ENCODE results near the gene LOX. TPM values are rescaled to one million over a fixed set of nuclear protein-coding genes. Genes with fewer than 3 reads are reported as not detected.

Gene LOX
- total and polyA plus RNA-seq, 2 donors: 0.66 to 5.2 TPM

DNA sequence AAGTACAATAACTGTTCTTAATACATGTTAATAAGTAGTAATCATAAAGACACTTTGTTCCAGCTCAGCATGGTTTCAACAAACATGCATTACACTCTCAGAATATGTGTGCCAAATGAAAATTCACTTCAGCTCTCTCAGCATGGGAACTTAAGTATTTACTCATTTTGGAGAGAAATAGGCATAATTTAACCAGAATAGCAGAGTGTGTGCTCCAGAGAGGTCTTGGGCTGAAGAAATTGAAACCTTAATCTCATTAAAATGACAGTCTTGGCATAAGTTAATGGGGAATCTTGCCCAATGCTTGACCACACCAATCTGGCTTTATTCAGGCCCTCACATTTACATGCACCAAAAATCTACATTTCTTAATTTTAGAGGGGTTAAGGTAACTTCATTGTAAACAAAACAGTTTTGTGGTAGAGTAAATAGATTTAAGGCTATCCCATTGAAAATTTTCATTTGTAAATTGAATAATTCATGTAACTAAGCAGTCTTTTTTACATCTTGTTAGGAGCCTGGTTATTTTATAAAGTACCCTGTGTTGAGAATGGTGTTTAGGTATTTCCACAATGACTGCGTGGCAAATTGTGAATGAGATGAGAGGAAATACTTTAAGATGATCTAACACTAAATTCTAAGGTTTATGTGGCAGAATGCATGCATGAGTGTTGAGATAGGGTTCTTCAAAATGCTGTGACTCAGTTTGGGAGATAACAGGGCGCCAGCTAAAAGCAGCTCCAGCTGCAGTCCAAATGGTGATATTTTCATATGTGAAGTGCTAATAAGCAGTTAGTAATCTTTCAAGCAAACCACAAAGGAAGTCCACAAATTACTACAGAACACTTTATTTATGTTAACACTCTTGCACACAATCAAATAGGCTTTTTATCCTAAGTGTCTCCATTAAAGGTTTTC is 11.3 kb upstream of the LOX start:
- Histone ChIP-seq H3K9me3 (ENCODE audit: control insufficient read depth in 2 of 2, insufficient read depth in 1 of 2, low read length in 1 of 2) (no peaks in the 10 kb centered on the region), H3K27ac (ENCODE audit: low read depth in 1 of 2, low read length in 1 of 2) (no peak overlapping the region), H3K36me3 (ENCODE audit: control insufficient read depth in 2 of 2, insufficient read depth in 2 of 2, low read length in 1 of 2) (no peaks in the 10 kb centered on the region), H3K27me3 (ENCODE audit: control insufficient read depth in 2 of 2, insufficient read depth in 1 of 2, low read length in 1 of 2) (no peaks in the 10 kb centered on the region), H3K4me3 (ENCODE audit: low read length in 2 of 2) (no peak overlapping the region), H3K4me1 (ENCODE audit: control insufficient read depth in 2 of 2, insufficient read depth in 2 of 2, low read length in 2 of 2) (no peaks in the 10 kb centered on the region)
- no peak for DNase-seq (ENCODE audit: low read depth in 6 of 9, low spot score in 9 of 9)
- 60% methylated on average over 2 of the region's 2 CpGs for WGBS

DNA sequence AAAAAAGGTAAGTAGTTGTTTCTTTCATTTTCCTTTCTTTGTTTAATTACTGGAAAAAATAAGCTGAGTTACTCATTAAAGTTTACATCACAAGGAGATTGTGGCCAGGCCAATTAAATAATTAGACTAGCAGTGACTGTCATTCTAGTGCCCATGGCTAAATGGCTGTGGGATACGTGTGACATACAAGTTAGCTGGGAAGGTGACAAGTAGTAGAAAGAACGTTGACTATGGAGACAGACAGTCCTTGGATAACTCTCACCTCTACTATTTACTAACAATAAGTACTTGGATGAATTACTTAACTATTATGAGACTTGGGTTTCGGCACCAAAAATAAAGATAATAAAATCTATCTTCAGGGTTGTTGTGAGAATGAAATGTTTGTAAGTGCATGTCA is 7.0 kb upstream of the LOX start:
- Histone ChIP-seq H3K9me3 (ENCODE audit: control insufficient read depth in 2 of 2, insufficient read depth in 1 of 2, low read length in 1 of 2) (no peaks in the 10 kb centered on the region), H3K27ac (ENCODE audit: low read depth in 1 of 2, low read length in 1 of 2) (no peak overlapping the region), H3K27me3 (ENCODE audit: control insufficient read depth in 2 of 2, insufficient read depth in 1 of 2, low read length in 1 of 2) (peaks cover 0 to under 1% of the 10 kb centered on the region in 2 donors), H3K4me3 (ENCODE audit: low read length in 2 of 2) (no peak overlapping the region), H3K4me1 (ENCODE audit: control insufficient read depth in 2 of 2, insufficient read depth in 2 of 2, low read length in 2 of 2) (no peaks in the 10 kb centered on the region), H3K36me3 (ENCODE audit: control insufficient read depth in 2 of 2, insufficient read depth in 2 of 2, low read length in 1 of 2) (no peaks in the 10 kb centered on the region)
- WGBS: 96% methylated on average over 3 of the region's 3 CpGs
- DNase-seq (ENCODE audit: low read depth in 6 of 9, low spot score in 9 of 9): no peak

DNA sequence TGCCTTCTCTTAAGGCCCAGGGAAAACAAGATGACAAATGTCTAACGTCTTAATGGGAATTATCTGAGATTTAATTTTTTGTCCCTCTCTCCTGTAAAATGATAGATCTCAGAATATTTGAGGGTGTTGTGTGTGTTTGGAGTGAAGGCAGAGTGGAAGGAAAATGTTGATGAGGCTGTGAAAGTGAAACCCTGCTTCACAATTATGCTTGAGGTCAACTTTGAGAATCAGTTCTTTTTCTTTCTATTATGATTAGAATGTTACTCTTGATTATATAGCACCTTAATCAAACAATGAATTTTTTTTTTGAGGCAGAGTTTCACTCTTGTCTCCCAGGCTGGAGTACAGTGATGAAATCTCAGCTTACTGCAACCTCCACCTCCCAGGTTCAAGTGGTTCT is 5.5 kb upstream of the LOX start:
- WGBS: 96% methylated on average over 1 of the region's 1 CpG
- Histone ChIP-seq H3K4me3 (ENCODE audit: low read length in 2 of 2) (no peak overlapping the region), H3K9me3 (ENCODE audit: control insufficient read depth in 2 of 2, insufficient read depth in 1 of 2, low read length in 1 of 2) (no peaks in the 10 kb centered on the region), H3K27ac (ENCODE audit: low read depth in 1 of 2, low read length in 1 of 2) (no peak overlapping the region), H3K36me3 (ENCODE audit: control insufficient read depth in 2 of 2, insufficient read depth in 2 of 2, low read length in 1 of 2) (no peaks in the 10 kb centered on the region), H3K4me1 (ENCODE audit: control insufficient read depth in 2 of 2, insufficient read depth in 2 of 2, low read length in 2 of 2) (no peaks in the 10 kb centered on the region), H3K27me3 (ENCODE audit: control insufficient read depth in 2 of 2, insufficient read depth in 1 of 2, low read length in 1 of 2) (peaks cover 8 to 15% of the 10 kb centered on the region in 2 donors)
- no peak for DNase-seq (ENCODE audit: low read depth in 6 of 9, low spot score in 9 of 9)

DNA sequence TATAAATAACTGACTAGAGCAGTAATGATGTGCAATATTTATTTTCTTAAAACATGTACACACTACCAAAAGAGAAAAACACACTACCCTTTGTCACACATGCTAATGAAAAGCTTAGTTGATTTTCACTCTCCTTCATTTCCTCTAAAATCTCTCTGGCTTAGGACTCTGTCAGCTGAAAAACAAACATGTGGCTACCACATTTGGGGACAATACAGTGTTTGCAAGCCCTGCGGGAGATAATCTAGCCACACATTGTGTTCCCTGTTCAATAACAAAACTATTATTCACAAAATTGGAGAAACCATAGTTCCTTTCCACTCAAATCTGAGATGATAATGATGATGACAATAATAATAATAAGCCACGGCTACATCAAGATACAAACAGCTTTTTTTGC is 3.5 kb upstream of the LOX start:
- DNase-seq (ENCODE audit: low read depth in 6 of 9, low spot score in 9 of 9): no peak

GRCh38 chr5:122077366-122078115 is 518 bp downstream of the LOX start:
- Histone ChIP-seq H3K9me3 (ENCODE audit: control insufficient read depth in 2 of 2, insufficient read depth in 1 of 2, low read length in 1 of 2) (no peaks in the 10 kb centered on the region), H3K27ac (ENCODE audit: low read depth in 1 of 2, low read length in 1 of 2) (peak overlapping the region in 1 of 2 donors; percentile 32), H3K4me3 (ENCODE audit: low read length in 2 of 2) (peak overlapping the region; percentile 19 to 28), H3K36me3 (ENCODE audit: control insufficient read depth in 2 of 2, insufficient read depth in 2 of 2, low read length in 1 of 2) (no peaks in the 10 kb centered on the region), H3K27me3 (ENCODE audit: control insufficient read depth in 2 of 2, insufficient read depth in 1 of 2, low read length in 1 of 2) (peaks cover 25 to 47% of the 10 kb centered on the region in 2 donors), H3K4me1 (ENCODE audit: control insufficient read depth in 2 of 2, insufficient read depth in 2 of 2, low read length in 2 of 2) (peaks cover 3 to 15% of the 10 kb centered on the region in 2 donors)
- DNase-seq (ENCODE audit: low read depth in 6 of 9, low spot score in 9 of 9): peak in 2 of 9 donors; percentile 2 to 5
- 1% methylated on average over 78 of the region's 78 CpGs for WGBS

More for the DNA sequence above, 3.5 kb upstream of the LOX start:
- Histone ChIP-seq H3K4me1 (ENCODE audit: control insufficient read depth in 2 of 2, insufficient read depth in 2 of 2, low read length in 2 of 2) (peaks cover 3 to 15% of the 10 kb centered on the region in 2 donors), H3K4me3 (ENCODE audit: low read length in 2 of 2) (no peak overlapping the region), H3K27ac (ENCODE audit: low read depth in 1 of 2, low read length in 1 of 2) (no peak overlapping the region), H3K9me3 (ENCODE audit: control insufficient read depth in 2 of 2, insufficient read depth in 1 of 2, low read length in 1 of 2) (no peaks in the 10 kb centered on the region), H3K27me3 (ENCODE audit: control insufficient read depth in 2 of 2, insufficient read depth in 1 of 2, low read length in 1 of 2) (peaks cover 25 to 35% of the 10 kb centered on the region in 2 donors), H3K36me3 (ENCODE audit: control insufficient read depth in 2 of 2, insufficient read depth in 2 of 2, low read length in 1 of 2) (no peaks in the 10 kb centered on the region)
- WGBS: 96% methylated on average over 2 of the region's 2 CpGs

- Histone ChIP-seq H3K9me3 (ENCODE audit: control insufficient read depth in 2 of 2, insufficient read depth in 1 of 2, low read length in 1 of 2) (no peaks in the 10 kb centered on the region), H3K4me3 (ENCODE audit: low read length in 2 of 2) (peak overlapping the region; percentile 19 to 28), H3K27ac (ENCODE audit: low read depth in 1 of 2, low read length in 1 of 2) (no peak overlapping the region), H3K4me1 (ENCODE audit: control insufficient read depth in 2 of 2, insufficient read depth in 2 of 2, low read length in 2 of 2) (peaks cover 3 to 15% of the 10 kb centered on the region in 2 donors), H3K36me3 (ENCODE audit: control insufficient read depth in 2 of 2, insufficient read depth in 2 of 2, low read length in 1 of 2) (no peaks in the 10 kb centered on the region), H3K27me3 (ENCODE audit: control insufficient read depth in 2 of 2, insufficient read depth in 1 of 2, low read length in 1 of 2) (peaks cover 25 to 47% of the 10 kb centered on the region in 2 donors)
- peak in 6 of 9 donors; percentile 8 to 63 (median 18) for DNase-seq (ENCODE audit: low read depth in 6 of 9, low spot score in 9 of 9)
- 2% methylated on average over 43 of the region's 43 CpGs for WGBS
These were observed 1.2 kb downstream of the LOX start for GRCh38 chr5:122076669-122077365.

DNA sequence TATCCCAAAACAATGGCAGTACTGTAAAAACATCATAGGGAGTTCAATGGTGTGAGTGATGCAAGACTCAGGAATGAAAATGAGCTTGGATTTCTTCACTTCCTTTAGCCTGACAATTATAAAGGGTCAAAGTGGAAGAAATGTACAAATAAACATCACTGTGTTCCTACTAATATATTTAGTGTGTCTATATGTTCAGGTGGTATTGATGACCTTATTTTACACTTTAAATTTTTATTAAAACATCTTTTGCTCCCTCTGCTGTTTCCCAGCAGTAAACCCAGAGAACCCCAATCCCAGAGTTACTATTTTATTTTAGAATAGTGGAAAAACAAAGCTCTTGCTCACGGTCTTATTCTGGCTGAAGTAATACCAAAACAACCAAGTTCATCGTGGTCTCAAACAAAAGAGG is 2.0 kb downstream of the LOX start:
- no peak for DNase-seq (ENCODE audit: low read depth in 6 of 9, low spot score in 9 of 9)
- no peak overlapping the region for H3K27ac ChIP-seq (ENCODE audit: low read depth in 1 of 2, low read length in 1 of 2)
- peaks cover 25 to 47% of the 10 kb centered on the region in 2 donors for H3K27me3 ChIP-seq (ENCODE audit: control insufficient read depth in 2 of 2, insufficient read depth in 1 of 2, low read length in 1 of 2)
- H3K4me1 ChIP-seq (ENCODE audit: control insufficient read depth in 2 of 2, insufficient read depth in 2 of 2, low read length in 2 of 2): peaks cover 3 to 15% of the 10 kb centered on the region in 2 donors
- 49% methylated on average over 2 of the region's 2 CpGs for WGBS
- H3K36me3 ChIP-seq (ENCODE audit: control insufficient read depth in 2 of 2, insufficient read depth in 2 of 2, low read length in 1 of 2): no peaks in the 10 kb centered on the region
- no peak overlapping the region for H3K4me3 ChIP-seq (ENCODE audit: low read length in 2 of 2)
- no peaks in the 10 kb centered on the region for H3K9me3 ChIP-seq (ENCODE audit: control insufficient read depth in 2 of 2, insufficient read depth in 1 of 2, low read length in 1 of 2)

- no peaks in the 10 kb centered on the region for H3K9me3 ChIP-seq (ENCODE audit: control insufficient read depth in 2 of 2, insufficient read depth in 1 of 2, low read length in 1 of 2)
- no peaks in the 10 kb centered on the region for H3K36me3 ChIP-seq (ENCODE audit: control insufficient read depth in 2 of 2, insufficient read depth in 2 of 2, low read length in 1 of 2)
- H3K4me3 ChIP-seq (ENCODE audit: low read length in 2 of 2): no peak overlapping the region
- WGBS: 87% methylated on average over 3 of the region's 3 CpGs
- H3K27ac ChIP-seq (ENCODE audit: low read depth in 1 of 2, low read length in 1 of 2): no peak overlapping the region
- peaks cover 3 to 15% of the 10 kb centered on the region in 2 donors for H3K4me1 ChIP-seq (ENCODE audit: control insufficient read depth in 2 of 2, insufficient read depth in 2 of 2, low read length in 2 of 2)
- no peak for DNase-seq (ENCODE audit: low read depth in 6 of 9, low spot score in 9 of 9)
- peaks cover 21 to 36% of the 10 kb centered on the region in 2 donors for H3K27me3 ChIP-seq (ENCODE audit: control insufficient read depth in 2 of 2, insufficient read depth in 1 of 2, low read length in 1 of 2)
These were observed 4.2 kb downstream of the LOX start for GRCh38 chr5:122073864-122074263.
